ENCODE data around the gene USO1.
A peak's percentile ranks its signal among the peaks of the same experiment; 100 is the strongest.
"Not testable (repeated sequence)": the region's sequence is repeated elsewhere in the genome, so short reads cannot be mapped to it uniquely, and the experiment has no call there.

The USO1 gene

GRCh38 chr4:75724066-75724866, at the start of gene USO1:
USO1 (plus strand) TSS chr4:75724577; CDS start chr4:75724820, 243 bp downstream.
- peak; percentile 99 for DNase-seq

- no peak for DNase-seq
These were observed 49.3 kb upstream of the USO1 start for GRCh38 chr4:75675004-75675531.

- DNase-seq: no peak
These were observed 45.9 kb upstream of the USO1 start for GRCh38 chr4:75678473-75678872.

GRCh38 chr4:75678965-75679364, 45.4 kb upstream of the USO1 start:
- no peak for DNase-seq

GRCh38 chr4:75679876-75680575, 44.4 kb upstream of the USO1 start:
- no peak for DNase-seq

GRCh38 chr4:75683482-75684155, 40.8 kb upstream of the USO1 start:
- no peak for DNase-seq

GRCh38 chr4:75685546-75686189, 38.7 kb upstream of the USO1 start:
- no peak for DNase-seq

- DNase-seq: no peak
These were observed 38.0 kb upstream of the USO1 start for GRCh38 chr4:75686346-75686745.

- DNase-seq: not testable (repeated sequence)
These were observed 37.3 kb upstream of the USO1 start for GRCh38 chr4:75687125-75687524.

GRCh38 chr4:75692066-75692465, 32.3 kb upstream of the USO1 start:
- not testable (repeated sequence) for DNase-seq

GRCh38 chr4:75696071-75696470, 28.3 kb upstream of the USO1 start:
- no peak for DNase-seq

GRCh38 chr4:75696581-75696980, 27.8 kb upstream of the USO1 start:
- no peak for DNase-seq

- DNase-seq: no peak
These were observed 26.0 kb upstream of the USO1 start for GRCh38 chr4:75698162-75698962.

GRCh38 chr4:75698963-75699228, 25.5 kb upstream of the USO1 start:
- no peak for DNase-seq

- no peak for DNase-seq
These were observed 25.1 kb upstream of the USO1 start for GRCh38 chr4:75699299-75699698.

GRCh38 chr4:75702919-75703411, 21.4 kb upstream of the USO1 start:
- DNase-seq: no peak

GRCh38 chr4:75705198-75705977, 19.0 kb upstream of the USO1 start:
- DNase-seq: no peak

- no peak for DNase-seq
These were observed 16.1 kb upstream of the USO1 start for GRCh38 chr4:75708218-75708691.

- no peak for DNase-seq
These were observed 14.1 kb upstream of the USO1 start for GRCh38 chr4:75710246-75710645.

- DNase-seq: no peak
These were observed 10.4 kb upstream of the USO1 start for GRCh38 chr4:75714011-75714410.

GRCh38 chr4:75714704-75715103, 9.7 kb upstream of the USO1 start:
- no peak for DNase-seq
